Right lobe of liver (tissue), 4 donors: ENCODE results near the gene SVIL.

Experiments
- POLR2A ChIP-seq: fragments of 450-650 bp; IDR thresholded peaks from one replicate; pipeline ENCODE4 v1.6.1; 2017; ENCODE audit warnings: antibody characterized with exemption, mild to moderate bottlenecking
- TF ChIP-seq, protein P1 (sequence below), 4 donors: fragments of 200-600 bp in 3 of 4; fragments of 450-650 bp in 1 of 4; IDR thresholded peaks; one replicate each; pipeline versions ENCODE4 v1.5.1 to v1.8.0; 2016 to 2022; ENCODE audit warnings: antibody characterized with exemption in 4 of 4, mild to moderate bottlenecking in 2 of 4
- donor health status: DM: no; HTN: no; CAD: no.
- donor health status: DM: no; HTN: no; CAD: no.
- donor health status: DM: no; HTN: yes; CAD: no.

DNA sequence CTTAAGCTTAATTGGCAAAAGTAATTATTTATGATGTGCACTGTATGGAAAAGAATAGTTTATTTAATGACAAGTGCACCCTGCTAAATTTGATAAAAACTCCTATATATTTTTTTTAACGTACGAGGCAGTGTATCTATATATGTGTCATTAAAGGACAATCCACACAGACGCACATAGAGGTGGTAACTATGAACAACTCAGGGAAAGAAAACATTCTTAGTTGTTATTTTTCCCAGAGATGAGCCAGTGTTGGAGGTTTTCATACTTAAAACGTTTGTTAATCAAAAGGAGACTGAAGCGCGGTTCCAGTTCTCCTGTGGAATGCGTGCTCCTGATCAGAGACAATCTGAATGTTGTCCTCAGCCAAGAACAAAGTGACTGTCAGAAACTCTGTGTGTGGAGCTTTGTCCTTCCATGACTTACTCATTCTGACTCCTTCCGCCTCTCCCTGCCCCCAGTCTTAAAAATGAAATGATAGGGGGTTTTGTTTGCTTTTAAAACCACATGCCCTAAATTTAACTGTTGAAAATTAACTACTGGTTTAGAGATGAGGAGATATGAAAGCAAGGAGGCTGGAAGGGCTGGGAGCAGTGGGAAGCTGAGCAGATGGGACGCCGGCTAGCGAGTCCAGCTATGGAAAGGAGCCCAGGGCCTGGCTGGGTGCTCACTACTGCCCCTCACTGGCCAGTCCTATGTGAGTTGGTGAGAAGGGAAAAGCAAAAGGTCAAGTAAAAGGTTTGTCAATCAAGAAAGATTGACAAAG, 99.6 kb downstream of the SVIL start:
- TF ChIP-seq POLR2A = no peak
- TF ChIP-seq, protein P1, sequence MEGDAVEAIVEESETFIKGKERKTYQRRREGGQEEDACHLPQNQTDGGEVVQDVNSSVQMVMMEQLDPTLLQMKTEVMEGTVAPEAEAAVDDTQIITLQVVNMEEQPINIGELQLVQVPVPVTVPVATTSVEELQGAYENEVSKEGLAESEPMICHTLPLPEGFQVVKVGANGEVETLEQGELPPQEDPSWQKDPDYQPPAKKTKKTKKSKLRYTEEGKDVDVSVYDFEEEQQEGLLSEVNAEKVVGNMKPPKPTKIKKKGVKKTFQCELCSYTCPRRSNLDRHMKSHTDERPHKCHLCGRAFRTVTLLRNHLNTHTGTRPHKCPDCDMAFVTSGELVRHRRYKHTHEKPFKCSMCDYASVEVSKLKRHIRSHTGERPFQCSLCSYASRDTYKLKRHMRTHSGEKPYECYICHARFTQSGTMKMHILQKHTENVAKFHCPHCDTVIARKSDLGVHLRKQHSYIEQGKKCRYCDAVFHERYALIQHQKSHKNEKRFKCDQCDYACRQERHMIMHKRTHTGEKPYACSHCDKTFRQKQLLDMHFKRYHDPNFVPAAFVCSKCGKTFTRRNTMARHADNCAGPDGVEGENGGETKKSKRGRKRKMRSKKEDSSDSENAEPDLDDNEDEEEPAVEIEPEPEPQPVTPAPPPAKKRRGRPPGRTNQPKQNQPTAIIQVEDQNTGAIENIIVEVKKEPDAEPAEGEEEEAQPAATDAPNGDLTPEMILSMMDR (IDR thresholded peaks at IDR 0.05) = peak; percentile 19 to 45 (median 38)
